Choroid plexus epithelial cell (primary cell): ENCODE data around the gene DNAI2.
A peak's percentile ranks its signal among the peaks of the same experiment; 100 is the strongest.

Experiments
- DNase-seq: peaks from one replicate; pipeline ENCODE4 v3.0.0-alpha.2; 2010; ENCODE audit warnings: low read depth
- H3K4me3 ChIP-seq: 2 replicates; pipeline ENCODE4 v1.5.1; 2011; ENCODE audit warnings: low read depth, mild to moderate bottlenecking, control low read depth, low read length, moderate library complexity
- CTCF ChIP-seq: conservative IDR thresholded peaks from 2 replicates; pipeline ENCODE4 v1.5.1; 2011; ENCODE audit warnings: low read depth, mild to moderate bottlenecking, control low read depth, inconsistent platforms, low read length, moderate library complexity

DNAI2 gene

GRCh38 chr17:74353446-74354060, 79.5 kb downstream of the DNAI2 start:
- H3K4me3 ChIP-seq, result no peak overlapping the region
- no peak for TF ChIP-seq CTCF
- DNase-seq, result no peak

GRCh38 chr17:74354123-74354522, 80.1 kb downstream of the DNAI2 start:
- H3K4me3 ChIP-seq, result no peak overlapping the region
- no peak for DNase-seq
- peak; percentile 13 for TF ChIP-seq CTCF

GRCh38 chr17:74354561-74354960, 80.5 kb downstream of the DNAI2 start:
- no peak for TF ChIP-seq CTCF
- no peak for DNase-seq
- no peak overlapping the region for H3K4me3 ChIP-seq

GRCh38 chr17:74355065-74355464, 81.0 kb downstream of the DNAI2 start:
- no peak for DNase-seq
- no peak for TF ChIP-seq CTCF
- H3K4me3 ChIP-seq, result no peak overlapping the region

DNA sequence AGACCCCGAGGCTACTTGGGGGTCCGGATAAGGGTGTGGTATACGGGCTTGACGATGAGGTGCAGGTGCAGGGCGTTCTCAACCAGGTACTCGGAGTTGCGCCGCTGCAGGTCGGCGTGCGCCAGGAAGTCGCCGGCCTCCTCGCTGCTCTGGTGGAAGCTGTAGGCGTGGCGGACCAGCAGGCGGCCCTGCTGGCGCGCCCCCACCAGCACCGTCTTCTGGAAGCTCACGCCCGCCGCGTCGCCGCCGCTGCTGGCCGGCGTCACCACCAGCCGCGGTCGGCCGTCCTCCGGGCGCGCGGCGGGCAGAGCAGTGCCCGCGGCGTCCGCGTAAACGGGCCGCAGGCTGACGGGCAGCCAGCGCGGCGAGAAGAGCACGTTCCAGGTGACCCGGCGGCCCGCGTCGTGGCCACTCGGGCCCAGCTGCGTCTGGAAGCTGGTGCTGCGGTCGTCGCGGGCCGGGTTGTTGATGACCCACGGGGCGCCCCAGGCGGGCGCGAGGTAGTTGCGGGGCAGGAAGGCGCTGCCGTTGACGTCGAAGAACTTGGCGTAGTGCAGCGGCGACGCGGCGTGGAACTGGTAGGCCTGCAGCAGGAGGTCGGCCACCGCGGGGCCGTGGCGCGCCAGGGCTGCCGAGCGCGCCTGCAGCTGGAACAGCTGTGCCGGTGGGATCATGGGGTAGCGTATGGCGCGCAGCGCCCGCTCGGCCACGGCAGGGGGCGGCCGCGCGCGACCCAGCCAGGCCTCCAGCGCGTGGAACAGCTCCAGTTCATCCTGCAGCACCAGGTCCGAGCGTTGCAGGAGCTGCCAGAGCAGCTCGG, 82.8 kb downstream of the DNAI2 start:
- no peak for DNase-seq
- TF ChIP-seq CTCF, result no peak
- H3K4me3 ChIP-seq, result no peak overlapping the region

- DNase-seq, result no peak
- TF ChIP-seq CTCF, result no peak
- no peak overlapping the region for H3K4me3 ChIP-seq
These were observed 83.4 kb downstream of the DNAI2 start for GRCh38 chr17:74357466-74357809.

GRCh38 chr17:74358697-74359096, 84.7 kb downstream of the DNAI2 start:
- no peak for TF ChIP-seq CTCF
- H3K4me3 ChIP-seq, result no peak overlapping the region
- no peak for DNase-seq
